Measurements from ENCODE around the gene NPC2. TPM values are rescaled to one million over a fixed set of nuclear protein-coding genes. Genes with fewer than 3 reads are reported as not detected.

Gene NPC2
- total RNA-seq, 1 donor = 252 TPM

GRCh38 chr14:74519316-74520074 is 26.4 kb upstream of the NPC2 start:
- H3K4me3 ChIP-seq (ENCODE audit: low read depth, low read length) = no peak overlapping the region
- no peak for DNase-seq (ENCODE audit: low read depth)
- no peak for TF ChIP-seq CTCF (IDR thresholded peaks at IDR 0.05; ENCODE audit: insufficient read depth, low read depth, low read length)

GRCh38 chr14:74518221-74518620 is 25.1 kb upstream of the NPC2 start:
- no peak for TF ChIP-seq CTCF (IDR thresholded peaks at IDR 0.05; ENCODE audit: insufficient read depth, low read depth, low read length)
- DNase-seq (ENCODE audit: low read depth) = no peak
- H3K4me3 ChIP-seq (ENCODE audit: low read depth, low read length) = no peak overlapping the region

- no peak overlapping the region for H3K4me3 ChIP-seq (ENCODE audit: low read depth, low read length)
- DNase-seq (ENCODE audit: low read depth) = no peak
- TF ChIP-seq CTCF (IDR thresholded peaks at IDR 0.05; ENCODE audit: insufficient read depth, low read depth, low read length) = no peak
These were observed 24.6 kb upstream of the NPC2 start for GRCh38 chr14:74517731-74518130.

GRCh38 chr14:74516451-74517160 is 23.5 kb upstream of the NPC2 start:
- no peak for DNase-seq (ENCODE audit: low read depth)

GRCh38 chr14:74515891-74516412 is 22.8 kb upstream of the NPC2 start:
- no peak for TF ChIP-seq CTCF (IDR thresholded peaks at IDR 0.05; ENCODE audit: insufficient read depth, low read depth, low read length)
- H3K4me3 ChIP-seq (ENCODE audit: low read depth, low read length) = no peak overlapping the region
- DNase-seq (ENCODE audit: low read depth) = no peak

More at GRCh38 chr14:74516451-74517160, 23.5 kb upstream of the NPC2 start:
- no peak overlapping the region for H3K4me3 ChIP-seq (ENCODE audit: low read depth, low read length)
- no peak for TF ChIP-seq CTCF (IDR thresholded peaks at IDR 0.05; ENCODE audit: insufficient read depth, low read depth, low read length)

GRCh38 chr14:74514471-74514941 is 21.4 kb upstream of the NPC2 start:
- peak overlapping the region; percentile 1 for H3K4me3 ChIP-seq (ENCODE audit: low read depth, low read length)

More at GRCh38 chr14:74514471-74514941, 21.4 kb upstream of the NPC2 start:
- TF ChIP-seq CTCF (IDR thresholded peaks at IDR 0.05; ENCODE audit: insufficient read depth, low read depth, low read length) = no peak
- peak; percentile 89 for DNase-seq (ENCODE audit: low read depth)
